ENCODE measurements around the gene TMPRSS7.

DNA sequence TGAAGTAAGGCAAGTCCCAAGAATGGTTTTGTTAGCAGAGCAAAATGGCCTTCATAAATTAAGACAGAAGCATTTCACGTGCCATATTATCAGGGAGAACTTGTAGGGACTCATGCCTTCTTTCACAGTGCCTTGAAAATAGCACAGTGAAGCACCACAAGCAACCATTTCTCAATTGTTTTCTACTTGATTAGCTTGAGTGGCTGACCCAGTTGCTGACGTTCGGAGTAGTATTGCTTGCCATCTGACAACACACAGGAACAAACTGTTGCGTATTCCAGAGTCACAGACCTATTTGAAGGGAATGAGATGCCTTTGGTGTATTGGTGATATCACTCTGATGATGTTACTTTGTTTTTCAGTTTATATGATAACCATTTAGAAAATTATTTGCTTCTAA lies 48.7 kb downstream of the TMPRSS7 start:
- TF ChIP-seq POLR2A (IDR thresholded peaks at IDR 0.05), result no peak
- TF ChIP-seq, protein P1, sequence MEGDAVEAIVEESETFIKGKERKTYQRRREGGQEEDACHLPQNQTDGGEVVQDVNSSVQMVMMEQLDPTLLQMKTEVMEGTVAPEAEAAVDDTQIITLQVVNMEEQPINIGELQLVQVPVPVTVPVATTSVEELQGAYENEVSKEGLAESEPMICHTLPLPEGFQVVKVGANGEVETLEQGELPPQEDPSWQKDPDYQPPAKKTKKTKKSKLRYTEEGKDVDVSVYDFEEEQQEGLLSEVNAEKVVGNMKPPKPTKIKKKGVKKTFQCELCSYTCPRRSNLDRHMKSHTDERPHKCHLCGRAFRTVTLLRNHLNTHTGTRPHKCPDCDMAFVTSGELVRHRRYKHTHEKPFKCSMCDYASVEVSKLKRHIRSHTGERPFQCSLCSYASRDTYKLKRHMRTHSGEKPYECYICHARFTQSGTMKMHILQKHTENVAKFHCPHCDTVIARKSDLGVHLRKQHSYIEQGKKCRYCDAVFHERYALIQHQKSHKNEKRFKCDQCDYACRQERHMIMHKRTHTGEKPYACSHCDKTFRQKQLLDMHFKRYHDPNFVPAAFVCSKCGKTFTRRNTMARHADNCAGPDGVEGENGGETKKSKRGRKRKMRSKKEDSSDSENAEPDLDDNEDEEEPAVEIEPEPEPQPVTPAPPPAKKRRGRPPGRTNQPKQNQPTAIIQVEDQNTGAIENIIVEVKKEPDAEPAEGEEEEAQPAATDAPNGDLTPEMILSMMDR (IDR thresholded peaks at IDR 0.05), result no peak
